BJ (cell line): ENCODE data around the gene CYP8B1. TPM values are rescaled to one million over a fixed set of nuclear protein-coding genes. Genes with fewer than 3 reads are reported as not detected.

Experiments used
- CTCF ChIA-PET: fragments of 350-600 bp; formaldehyde crosslinking; extraction: SDS; loops from one replicate; lab custom pipeline; 2021; ENCODE audit warnings: antibody characterized with exemption, inconsistent platforms; lab: Yijun Ruan, JAX
- POLR2A ChIA-PET: fragments of 300-600 bp; sonication (Branson Sonifier 250); formaldehyde crosslinking; extraction: SDS; loops from one replicate; lab custom pipeline; 2021; ENCODE audit warnings: antibody characterized with exemption; lab: Charles Lee
- DNase-seq: peaks from one replicate; pipeline ENCODE4 v3.0.0-alpha.2; 2011; ENCODE audit warnings: low read depth
- H3K27me3 ChIP-seq: 2 replicates; pipeline ENCODE4 v1.6.0; 2011; ENCODE audit warnings: low read length; ENCODE audit not compliant: control insufficient read depth, insufficient read depth
- H3K36me3 ChIP-seq: 2 replicates; pipeline ENCODE4 v1.5.1; 2011; ENCODE audit warnings: low read length; ENCODE audit not compliant: control insufficient read depth, insufficient read depth
- H3K4me3 ChIP-seq: 2 replicates; pipeline ENCODE4 v1.5.1; 2011; ENCODE audit warnings: low read depth, mild to moderate bottlenecking, control low read depth, low read length
- polyA plus RNA-seq: library from polyadenylated mRNA; depleted of rRNA; stranded (reverse); fragments of >200 nt; gene quantifications from 2 replicates; pipeline ENCODE4 v1.2.3, GENCODE V29; 2011
- TF ChIP-seq, protein P1 (sequence below): IDR thresholded peaks from 2 replicates; pipeline ENCODE4 v1.5.1; 2011; ENCODE audit warnings: low read depth, mild to moderate bottlenecking, control low read depth, inconsistent platforms, low read length, moderate library complexity; ENCODE audit not compliant: insufficient read depth

The CYP8B1 gene
- polyA plus RNA-seq, 1 experiment = not detected

- Histone ChIP-seq H3K4me3 (no peak overlapping the region), H3K27me3 (peaks cover 5% of the 10 kb centered on the region), H3K36me3 (no peaks in the 10 kb centered on the region)
- ChIA-PET CTCF (interaction anchor here (0.7 to 2.0 kb wide), 8 partner anchors 9 to 317 kb away, joined by 3 to 12 read pairs (median 4); partner anchors contain the start of gene ACKR2), POLR2A (no interaction called here)
- TF ChIP-seq, protein P1, sequence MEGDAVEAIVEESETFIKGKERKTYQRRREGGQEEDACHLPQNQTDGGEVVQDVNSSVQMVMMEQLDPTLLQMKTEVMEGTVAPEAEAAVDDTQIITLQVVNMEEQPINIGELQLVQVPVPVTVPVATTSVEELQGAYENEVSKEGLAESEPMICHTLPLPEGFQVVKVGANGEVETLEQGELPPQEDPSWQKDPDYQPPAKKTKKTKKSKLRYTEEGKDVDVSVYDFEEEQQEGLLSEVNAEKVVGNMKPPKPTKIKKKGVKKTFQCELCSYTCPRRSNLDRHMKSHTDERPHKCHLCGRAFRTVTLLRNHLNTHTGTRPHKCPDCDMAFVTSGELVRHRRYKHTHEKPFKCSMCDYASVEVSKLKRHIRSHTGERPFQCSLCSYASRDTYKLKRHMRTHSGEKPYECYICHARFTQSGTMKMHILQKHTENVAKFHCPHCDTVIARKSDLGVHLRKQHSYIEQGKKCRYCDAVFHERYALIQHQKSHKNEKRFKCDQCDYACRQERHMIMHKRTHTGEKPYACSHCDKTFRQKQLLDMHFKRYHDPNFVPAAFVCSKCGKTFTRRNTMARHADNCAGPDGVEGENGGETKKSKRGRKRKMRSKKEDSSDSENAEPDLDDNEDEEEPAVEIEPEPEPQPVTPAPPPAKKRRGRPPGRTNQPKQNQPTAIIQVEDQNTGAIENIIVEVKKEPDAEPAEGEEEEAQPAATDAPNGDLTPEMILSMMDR = no peak; the same call in 1 of the 2 replicates
- DNase-seq = no peak
These were observed 45.0 kb downstream of the CYP8B1 start for GRCh38 chr3:42830437-42831320.

DNA sequence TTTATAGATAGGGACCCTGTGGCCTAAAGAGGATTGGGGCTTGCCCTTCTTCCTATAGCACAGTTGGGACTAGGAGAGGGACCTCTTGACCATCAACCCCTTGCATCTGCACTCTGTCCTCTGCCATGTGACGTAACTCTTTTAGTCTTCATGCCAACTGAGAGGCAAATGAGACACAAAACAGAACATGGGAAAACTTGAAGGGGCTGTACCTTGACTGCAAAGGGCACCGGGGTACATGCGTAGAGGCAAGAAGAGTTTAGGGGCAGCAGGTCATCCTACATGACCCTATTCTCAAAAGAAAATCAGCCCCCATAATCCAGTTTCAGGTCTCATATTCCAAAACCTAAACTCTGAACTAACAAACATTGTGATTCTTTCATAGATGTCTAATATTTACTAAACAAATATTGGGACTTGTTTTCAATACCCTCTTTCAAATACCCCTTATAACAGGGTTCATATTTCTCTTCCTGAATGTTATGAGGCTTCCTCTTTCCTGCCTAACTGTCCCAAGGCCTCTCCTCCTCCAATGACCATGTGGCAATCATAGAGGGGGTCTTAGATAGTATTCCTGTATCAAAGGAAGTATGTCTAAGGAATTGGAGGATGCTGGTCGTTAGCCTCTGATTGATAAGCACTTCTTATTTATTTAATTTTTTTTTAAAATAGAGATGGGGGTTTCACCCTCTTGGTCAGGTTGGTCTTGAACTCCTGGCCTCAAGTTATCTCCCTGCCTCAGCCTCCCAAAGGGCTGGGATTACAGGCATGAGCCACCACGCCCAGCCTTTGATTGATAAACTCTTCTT lies 45.8 kb downstream of the CYP8B1 start:
- TF ChIP-seq, protein P1 = no peak
- Histone ChIP-seq H3K27me3 (peaks cover 5% of the 10 kb centered on the region), H3K4me3 (no peak overlapping the region), H3K36me3 (no peaks in the 10 kb centered on the region)
- POLR2A ChIA-PET = no interaction called here
- DNase-seq = no peak
- CTCF ChIA-PET = interaction anchor here (1.2 to 2.0 kb wide), 2 partner anchors 9 to 10 kb away, joined by 3 to 12 read pairs; no protein-coding TSS in a partner anchor

DNA sequence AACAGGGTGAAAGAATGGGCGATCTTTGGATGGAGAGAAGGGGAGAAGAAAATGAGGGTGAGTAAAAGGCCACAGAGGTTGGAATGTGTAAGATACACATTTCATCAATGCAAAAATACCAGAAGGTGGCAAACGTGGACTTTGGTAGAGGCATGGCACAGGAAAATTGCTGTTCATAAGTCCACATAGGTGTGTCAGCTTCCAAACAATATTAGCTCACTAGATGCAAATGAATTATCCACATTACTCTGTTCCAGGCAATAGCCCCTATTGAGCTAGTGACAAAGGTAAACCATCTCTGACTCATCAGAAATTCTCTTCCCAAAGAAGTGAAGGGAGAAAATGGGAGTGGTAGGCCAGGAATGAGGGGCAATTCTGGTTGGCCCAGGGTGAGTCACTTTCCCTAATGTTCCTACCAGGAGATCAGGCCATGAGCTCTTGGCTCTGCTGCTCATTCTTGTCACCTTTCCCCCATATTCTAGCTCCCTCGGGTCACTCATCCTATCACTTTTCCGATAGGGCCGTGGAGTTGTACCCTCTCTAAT lies 46.5 kb downstream of the CYP8B1 start:
- CTCF ChIA-PET = interaction anchor here (1.2 kb wide), 1 partner anchor 10 kb away, joined by 3 read pairs; no protein-coding TSS in a partner anchor
- Histone ChIP-seq H3K36me3 (no peaks in the 10 kb centered on the region), H3K27me3 (peaks cover 5% of the 10 kb centered on the region), H3K4me3 (no peak overlapping the region)
- DNase-seq = no peak
- TF ChIP-seq, protein P1 = no peak
- POLR2A ChIA-PET = no interaction called here

- Histone ChIP-seq H3K27me3 (peaks cover 5% of the 10 kb centered on the region), H3K4me3 (no peak overlapping the region), H3K36me3 (no peaks in the 10 kb centered on the region)
- CTCF ChIA-PET = interaction anchor here (1.1 kb wide), 1 partner anchor 12 kb away, joined by 4 read pairs; no protein-coding TSS in a partner anchor
- DNase-seq = no peak
- POLR2A ChIA-PET = no interaction called here
- TF ChIP-seq, protein P1 = no peak
These were observed 48.0 kb downstream of the CYP8B1 start for GRCh38 chr3:42827654-42828053.

DNA sequence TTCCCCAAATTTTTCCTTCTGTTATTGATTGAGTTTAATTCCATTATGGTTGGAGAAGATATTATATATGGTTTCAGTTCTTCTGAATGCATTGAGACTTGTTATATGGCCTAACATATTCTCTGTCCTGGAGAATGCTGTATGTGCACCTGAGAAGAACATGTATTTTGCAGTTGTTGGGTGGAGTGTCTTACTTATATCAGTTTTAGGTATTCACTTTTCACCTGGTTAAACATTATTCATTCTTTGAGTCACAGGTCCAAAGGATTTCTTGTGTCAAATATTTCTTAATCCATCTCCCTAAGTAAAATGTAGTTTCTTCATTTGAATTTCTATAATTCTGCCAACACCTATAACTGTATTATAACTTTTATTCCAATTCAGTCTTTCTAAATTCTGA lies 48.7 kb downstream of the CYP8B1 start:
- DNase-seq = no peak
- ChIA-PET CTCF (no interaction called here), POLR2A (no interaction called here)
- H3K4me3 ChIP-seq = no peak overlapping the region
- H3K36me3 ChIP-seq = no peaks in the 10 kb centered on the region
- H3K27me3 ChIP-seq = peaks cover 5% of the 10 kb centered on the region
- TF ChIP-seq, protein P1 = no peak
